Right ventricle myocardium superior (tissue), 1 donor: ENCODE data around the gene TMC6. TPM values are rescaled to one million over a fixed set of nuclear protein-coding genes. Genes with fewer than 3 reads are reported as not detected.
"Not testable (repeated sequence)": the region's sequence is repeated elsewhere in the genome, so short reads cannot be mapped to it uniquely, and the experiment has no call there.

ENCODE experiments used
- ATAC-seq: fragments of 200-7000 bp; cut with Tn5 transposase; one replicate; pipeline ENCODE4 v1.9.1; 2020; ENCODE audit warnings: mild to moderate bottlenecking; ENCODE audit not compliant: poor library complexity
- DNase-seq: peaks from one replicate; pipeline ENCODE4 v3.0.0-alpha.2; 2020
- intact Hi-C: fragments of 100-400 bp; cut with DNase I; formaldehyde crosslinking; loops from one replicate; pipeline ENCODE4 v1.11.2; 2022
- long read RNA-seq: library from polyadenylated mRNA; unstranded; transcript quantifications from one replicate; pipeline ENCODE4 v2.0.0, GENCODE V29; 2021
- total RNA-seq: library from RNA; stranded (reverse); fragmentation: NEBNext Ultra II Directional; extraction: Animal tissue kit (Norgen Biotek cat#: 25700); gene quantifications from one replicate; pipeline ENCODE4 v1.2.1, GENCODE V29; 2021
- donor health status: DM: no; HTN: yes; CAD: no; lungs with severe emphysema.

TMC6 gene, protein sequence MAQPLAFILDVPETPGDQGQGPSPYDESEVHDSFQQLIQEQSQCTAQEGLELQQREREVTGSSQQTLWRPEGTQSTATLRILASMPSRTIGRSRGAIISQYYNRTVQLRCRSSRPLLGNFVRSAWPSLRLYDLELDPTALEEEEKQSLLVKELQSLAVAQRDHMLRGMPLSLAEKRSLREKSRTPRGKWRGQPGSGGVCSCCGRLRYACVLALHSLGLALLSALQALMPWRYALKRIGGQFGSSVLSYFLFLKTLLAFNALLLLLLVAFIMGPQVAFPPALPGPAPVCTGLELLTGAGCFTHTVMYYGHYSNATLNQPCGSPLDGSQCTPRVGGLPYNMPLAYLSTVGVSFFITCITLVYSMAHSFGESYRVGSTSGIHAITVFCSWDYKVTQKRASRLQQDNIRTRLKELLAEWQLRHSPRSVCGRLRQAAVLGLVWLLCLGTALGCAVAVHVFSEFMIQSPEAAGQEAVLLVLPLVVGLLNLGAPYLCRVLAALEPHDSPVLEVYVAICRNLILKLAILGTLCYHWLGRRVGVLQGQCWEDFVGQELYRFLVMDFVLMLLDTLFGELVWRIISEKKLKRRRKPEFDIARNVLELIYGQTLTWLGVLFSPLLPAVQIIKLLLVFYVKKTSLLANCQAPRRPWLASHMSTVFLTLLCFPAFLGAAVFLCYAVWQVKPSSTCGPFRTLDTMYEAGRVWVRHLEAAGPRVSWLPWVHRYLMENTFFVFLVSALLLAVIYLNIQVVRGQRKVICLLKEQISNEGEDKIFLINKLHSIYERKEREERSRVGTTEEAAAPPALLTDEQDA
- total RNA-seq = 57.2 TPM
- long read RNA-seq, full-length matches to known transcripts = 79 of 261 reads
- long read RNA-seq, partial matches to known transcripts = 61 of 261 reads
- long read RNA-seq, other reads (novel, unspliced or antisense) = 121 of 261 reads

DNA sequence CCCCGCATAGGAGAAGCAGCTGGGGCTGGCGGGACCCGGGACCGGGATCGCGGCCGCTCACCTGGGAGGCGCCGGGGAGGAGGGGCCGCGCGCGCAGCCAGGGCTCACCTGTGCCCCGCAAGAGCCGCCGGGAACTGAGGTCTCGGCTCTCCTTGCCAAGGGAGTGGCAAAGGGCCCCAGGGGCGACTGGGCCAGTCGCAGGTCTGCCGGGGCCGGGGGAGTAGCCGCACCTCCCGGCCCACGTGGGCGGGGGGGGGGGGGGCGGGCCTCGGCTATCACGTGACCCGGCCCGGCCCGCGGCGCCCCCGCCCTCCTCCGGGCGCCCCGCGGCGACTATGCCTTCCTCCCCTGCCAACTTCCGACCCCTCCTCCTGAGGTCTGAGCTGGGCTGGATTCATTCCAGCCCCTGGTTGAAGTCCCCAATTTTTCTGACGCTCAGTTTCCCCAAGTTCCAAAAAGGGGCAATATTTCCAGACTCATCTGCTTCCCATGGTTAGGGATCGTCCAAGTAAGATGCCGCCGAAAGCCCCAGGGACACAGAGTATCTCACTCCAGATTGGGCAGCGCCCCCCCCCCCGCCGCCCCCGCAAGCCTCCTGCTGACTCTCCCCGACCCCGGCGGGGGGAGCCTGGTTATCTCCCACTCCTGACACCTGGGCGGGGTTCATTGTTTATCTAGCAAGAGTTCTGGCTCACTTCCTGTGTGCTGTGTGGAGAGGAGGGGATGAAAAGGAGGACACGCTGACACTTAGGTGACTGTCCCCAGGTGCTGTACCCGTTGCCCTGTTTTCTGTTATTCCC, at the start of gene TMC6:
Gene TMC6 (minus strand): TSS at position 205 of the 800 bp plus-strand sequence. CDS start 1,923 bp downstream, outside the sequence.
- ATAC-seq (peak; percentile 59), DNase-seq (peak; percentile 76)
- intact Hi-C loops = no loop called here

DNA sequence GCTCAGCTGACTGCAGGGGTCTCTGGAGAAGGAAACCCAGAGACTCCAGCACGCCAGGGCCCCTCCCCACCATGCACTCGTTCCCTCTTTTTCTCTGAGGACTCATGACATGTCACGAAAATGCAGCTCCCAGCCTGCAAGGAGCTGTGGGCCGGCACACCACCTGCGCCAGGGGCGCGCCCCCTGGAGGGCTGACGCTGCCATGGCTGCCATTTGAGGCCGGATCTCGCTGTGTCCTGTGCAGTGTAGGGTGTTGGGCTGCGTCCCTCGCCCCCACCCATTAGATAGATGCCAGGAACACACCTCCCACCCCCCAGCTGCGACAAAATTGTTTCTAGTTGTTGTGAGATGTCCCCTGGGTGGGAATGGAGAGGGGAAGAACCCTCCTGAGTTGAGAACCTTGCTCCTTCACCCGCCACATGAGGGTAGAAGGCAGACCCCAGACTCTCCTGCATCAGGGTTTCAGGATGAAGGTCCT, 48.0 kb upstream of the TMC6 start:
- DNase-seq (peak; percentile 88), ATAC-seq (peak; percentile 48)
- intact Hi-C loops = no loop called here

DNA sequence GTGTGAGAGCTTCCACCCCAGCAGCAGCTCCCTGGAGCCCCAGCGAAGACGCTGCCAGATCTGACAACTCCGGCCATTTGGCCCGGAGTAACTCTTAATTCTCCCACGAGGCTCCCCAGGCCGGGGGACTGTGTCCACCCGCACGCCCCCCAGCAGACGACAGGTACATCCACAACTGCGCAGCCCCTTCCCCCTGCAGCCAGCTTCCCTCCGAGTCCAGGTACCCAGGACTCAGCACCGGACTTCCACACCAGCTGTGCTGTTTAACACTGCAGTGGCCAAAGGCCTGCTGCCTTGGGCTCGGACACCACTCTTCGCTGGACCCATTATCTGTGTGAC, 47.1 kb upstream of the TMC6 start:
- intact Hi-C loops = loop anchor here (2.0 kb wide), 1 partner anchor 63 kb away; no protein-coding TSS in a partner anchor
- ATAC-seq (no peak), DNase-seq (no peak)

DNA sequence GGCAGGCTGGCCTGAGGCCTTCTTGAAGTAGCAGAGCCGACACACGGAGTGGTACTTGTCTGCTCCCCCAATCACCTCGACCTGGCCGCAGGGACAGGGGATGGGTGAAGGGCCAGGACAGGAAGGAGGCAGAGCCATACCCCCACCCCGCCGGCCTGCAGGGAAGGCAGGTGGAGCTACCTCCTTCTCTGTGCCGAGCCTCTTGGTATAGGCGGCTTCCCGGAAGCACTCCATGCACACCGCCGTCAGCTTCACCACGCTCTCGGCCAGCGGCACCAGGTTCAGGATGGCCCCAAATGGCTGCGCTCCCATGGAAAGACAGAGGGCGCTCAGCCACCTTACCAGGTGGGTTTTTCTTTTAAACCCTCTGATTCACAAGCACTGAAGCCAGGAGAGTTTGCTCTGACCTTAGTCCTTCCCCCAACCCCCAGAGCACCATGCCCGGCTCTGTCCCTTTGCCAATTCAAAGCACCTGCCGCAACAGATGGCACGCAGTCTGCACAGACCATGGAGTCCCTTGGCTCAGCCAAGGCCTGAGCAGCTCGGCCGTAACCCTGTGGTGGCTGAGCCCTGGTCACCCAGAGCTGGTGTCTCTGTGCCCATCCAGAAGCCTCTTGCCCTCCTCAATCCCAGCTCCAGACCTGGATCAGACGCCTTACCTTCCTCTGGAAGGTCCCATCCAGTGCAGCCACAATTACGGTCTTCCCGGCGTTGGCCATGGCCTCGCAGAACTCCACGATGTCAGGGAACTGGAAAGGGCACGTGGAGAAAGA, 46.5 kb upstream of the TMC6 start:
- ATAC-seq = peak; percentile 5
- DNase-seq = no peak
- intact Hi-C loops = loop anchor here (2.0 kb wide), 1 partner anchor 62 kb away; no protein-coding TSS in a partner anchor

DNA sequence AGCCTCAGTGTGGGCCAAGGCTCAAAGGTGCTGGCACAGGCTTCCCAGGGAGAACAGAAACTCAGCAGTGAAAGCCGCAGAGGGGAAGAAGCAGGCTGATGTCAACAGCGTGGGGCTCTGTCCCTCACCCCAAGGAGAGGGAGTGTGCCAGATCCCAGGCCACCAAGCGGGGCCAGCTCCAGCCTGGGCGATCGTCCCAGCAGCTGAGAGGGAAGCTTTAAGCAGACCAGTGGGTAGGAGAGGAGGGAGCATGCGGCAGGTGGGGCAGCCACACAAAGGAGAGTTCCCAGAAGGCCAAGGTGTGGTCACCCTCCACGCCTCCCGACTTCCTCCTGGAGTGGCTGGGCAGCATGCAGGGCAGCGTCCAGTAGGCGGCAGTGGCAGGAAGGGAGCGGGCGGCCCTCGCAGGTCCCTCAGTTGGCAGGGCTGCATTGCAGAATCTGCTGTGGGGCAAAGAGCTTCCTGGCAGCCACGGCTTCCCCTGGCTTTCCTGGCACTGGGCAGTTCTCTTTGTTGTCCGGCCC, 45.9 kb upstream of the TMC6 start:
- intact Hi-C loops = loop anchor here (2.0 kb wide), 1 partner anchor 62 kb away; no protein-coding TSS in a partner anchor

DNA sequence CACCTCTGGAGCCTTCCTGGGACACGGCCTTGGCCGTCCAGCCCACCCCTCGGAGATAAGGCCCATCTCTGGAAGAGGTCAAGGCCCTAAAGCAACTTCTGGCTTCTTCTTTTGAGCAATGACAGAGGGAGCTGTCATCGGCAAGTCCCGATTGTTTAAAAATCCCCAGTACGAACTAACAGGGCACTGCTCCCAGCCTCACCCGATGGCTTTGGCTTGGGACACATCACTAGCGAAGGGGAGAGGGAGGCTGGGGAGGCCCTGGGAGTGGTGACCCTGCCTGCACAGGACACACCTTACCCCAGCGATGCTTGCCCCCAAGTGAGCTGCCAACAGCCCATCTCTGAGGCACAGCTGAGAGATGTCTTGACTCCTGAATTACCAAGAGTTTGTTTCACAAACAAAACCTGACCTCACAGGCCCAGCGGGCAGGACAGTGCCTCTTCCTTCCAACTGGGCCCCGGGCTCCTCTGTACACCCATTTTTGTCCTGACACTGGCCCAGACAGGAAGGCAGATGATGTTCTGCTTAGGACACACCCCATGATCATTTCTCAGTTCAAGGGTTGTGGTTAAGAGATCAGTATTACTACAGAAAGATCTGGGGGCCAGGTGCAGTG, 44.7 kb upstream of the TMC6 start:
- ATAC-seq = peak; percentile 9

More for the DNA sequence above, 45.9 kb upstream of the TMC6 start:
- DNase-seq (peak; percentile 91), ATAC-seq (peak; percentile 74)

DNA sequence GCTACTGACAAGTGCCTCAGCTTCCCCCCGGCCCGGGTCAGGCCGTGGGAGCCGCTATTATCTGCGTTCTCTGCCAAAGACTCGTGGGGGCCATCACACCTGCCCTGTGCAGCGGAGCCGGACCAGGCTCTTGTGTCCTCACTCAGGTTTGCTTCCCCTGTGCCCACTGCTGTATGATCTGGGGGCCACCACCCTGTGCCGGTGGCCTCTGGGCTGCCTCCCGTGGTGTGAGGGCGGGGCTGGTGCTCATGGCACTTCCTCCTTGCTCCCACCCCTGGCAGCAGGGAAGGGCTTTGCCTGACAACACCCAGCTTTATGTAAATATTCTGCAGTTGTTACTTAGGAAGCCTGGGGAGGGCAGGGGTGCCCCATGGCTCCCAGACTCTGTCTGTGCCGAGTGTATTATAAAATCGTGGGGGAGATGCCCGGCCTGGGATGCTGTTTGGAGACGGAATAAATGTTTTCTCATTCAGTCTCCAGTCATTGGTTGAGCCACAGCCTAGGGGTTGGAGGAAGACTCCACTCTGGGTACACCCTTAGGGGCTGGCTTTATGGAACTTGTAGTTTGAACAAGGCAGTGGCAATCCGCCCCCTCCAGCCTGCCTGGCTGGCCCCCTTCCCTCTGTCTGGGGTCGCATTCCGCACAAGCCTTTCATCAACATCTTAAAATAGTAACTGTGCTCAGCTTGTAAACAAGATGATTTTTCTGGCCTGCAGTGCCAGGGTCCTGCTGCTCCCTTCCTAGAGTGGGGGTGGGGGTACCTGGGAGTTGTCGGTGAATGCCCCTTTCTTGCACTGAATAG, 43.9 kb upstream of the TMC6 start:
- DNase-seq (peak; percentile 79), ATAC-seq (peak; percentile 23)
- intact Hi-C loops = no loop called here

More for the DNA sequence above, 44.7 kb upstream of the TMC6 start:
- intact Hi-C loops = no loop called here
- DNase-seq = no peak

DNA sequence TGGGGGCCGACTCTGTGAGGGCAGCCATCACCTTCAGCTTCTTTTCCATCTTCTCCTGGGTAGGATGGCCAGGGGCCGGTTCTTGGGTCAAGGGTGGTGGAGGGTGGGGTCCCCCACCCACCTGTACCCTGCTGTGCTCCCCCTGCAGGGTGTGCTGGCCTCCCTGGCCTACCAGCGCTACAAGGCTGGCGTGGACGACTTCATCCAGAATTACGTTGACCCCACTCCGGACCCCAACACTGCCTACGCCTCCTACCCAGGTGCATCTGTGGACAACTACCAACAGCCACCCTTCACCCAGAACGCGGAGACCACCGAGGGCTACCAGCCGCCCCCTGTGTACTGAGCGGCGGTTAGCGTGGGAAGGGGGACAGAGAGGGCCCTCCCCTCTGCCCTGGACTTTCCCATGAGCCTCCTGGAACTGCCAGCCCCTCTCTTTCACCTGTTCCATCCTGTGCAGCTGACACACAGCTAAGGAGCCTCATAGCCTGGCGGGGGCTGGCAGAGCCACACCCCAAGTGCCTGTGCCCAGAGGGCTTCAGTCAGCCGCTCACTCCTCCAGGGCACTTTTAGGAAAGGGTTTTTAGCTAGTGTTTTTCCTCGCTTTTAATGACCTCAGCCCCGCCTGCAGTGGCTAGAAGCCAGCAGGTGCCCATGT, 43.2 kb upstream of the TMC6 start:
- intact Hi-C loops, ATAC-seq, DNase-seq: not testable (repeated sequence)

DNA sequence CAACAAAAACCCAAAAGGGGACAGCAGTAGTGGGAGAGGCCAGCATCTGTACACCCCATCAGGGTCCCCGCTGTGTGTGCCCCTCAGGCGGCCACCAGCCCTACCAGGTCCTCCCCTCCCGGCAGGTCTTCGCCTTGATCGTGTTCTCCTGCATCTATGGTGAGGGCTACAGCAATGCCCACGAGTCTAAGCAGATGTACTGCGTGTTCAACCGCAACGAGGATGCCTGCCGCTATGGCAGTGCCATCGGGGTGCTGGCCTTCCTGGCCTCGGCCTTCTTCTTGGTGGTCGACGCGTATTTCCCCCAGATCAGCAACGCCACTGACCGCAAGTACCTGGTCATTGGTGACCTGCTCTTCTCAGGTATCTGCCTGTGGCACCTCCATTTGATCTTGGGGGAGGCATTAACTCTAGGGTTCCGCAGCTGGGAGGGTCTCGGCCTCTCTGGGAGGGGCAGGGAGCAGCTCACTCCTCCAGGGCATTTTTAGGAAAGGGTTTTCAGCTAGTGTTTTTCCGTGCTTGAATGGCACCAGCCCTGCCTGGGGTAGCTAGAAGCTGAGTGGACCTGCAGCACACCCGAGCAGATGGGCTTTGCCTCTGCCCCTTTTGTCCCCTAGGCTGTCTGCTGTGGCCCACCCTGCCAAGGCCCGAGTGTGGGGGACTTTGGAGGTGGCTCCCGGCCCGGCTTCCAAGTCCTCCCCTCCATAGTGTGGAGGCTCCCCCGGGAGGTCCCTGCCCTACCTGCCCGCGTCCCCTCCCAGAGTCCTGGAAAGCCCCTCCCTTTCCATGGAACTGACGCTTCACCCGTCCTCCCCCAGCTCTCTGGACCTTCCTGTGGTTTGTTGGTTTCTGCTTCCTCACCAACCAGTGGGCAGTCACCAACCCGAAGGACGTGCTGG, 42.4 kb upstream of the TMC6 start:
- ATAC-seq (no peak), DNase-seq (no peak)
- intact Hi-C loops = no loop called here

DNA sequence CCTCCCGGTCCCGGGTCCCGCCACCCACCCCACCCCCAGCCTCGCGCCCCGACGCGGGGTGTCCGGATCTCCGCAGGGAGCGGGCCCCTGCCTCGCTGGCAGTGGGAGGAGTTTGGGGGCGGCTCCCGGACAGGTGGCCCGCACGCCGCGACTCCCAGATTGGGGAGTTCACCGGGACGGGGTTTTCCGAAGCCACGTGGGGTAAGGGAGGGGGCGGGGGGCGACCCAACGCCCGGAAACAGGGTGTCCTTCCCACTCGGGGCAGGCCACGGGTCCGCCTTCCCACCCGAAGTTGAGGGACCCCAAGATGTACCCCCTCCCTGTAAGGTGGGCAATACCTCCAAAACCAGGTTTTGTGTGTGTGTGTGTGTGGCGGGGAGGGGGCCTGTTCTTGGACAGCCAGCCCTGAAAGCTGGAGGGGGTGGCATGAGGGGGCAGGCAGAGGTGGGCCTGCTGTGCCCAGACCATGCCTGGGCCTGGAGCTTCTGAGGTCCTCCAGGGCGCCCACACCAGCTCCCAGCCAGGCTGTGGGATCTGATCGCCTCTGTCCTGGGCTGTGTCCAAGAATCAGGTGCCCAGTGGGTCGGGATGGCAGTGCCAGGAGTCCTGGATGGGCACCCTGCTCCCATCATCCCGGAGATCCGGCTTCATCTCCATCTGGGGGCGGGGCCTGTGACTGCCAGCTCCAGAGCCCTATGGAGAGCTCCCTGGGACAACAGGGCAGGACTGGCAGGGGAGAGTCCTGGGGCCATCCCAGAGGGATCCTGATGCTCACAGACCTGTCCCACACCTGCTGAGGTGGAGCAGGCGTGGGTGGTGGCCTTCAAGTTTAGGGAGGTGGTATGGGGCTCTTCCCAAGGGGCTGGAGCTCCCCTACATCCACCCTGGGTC, 40.6 kb upstream of the TMC6 start:
- ATAC-seq (peak; percentile 31), DNase-seq (peak; percentile 82)
- intact Hi-C loops = no loop called here

DNA sequence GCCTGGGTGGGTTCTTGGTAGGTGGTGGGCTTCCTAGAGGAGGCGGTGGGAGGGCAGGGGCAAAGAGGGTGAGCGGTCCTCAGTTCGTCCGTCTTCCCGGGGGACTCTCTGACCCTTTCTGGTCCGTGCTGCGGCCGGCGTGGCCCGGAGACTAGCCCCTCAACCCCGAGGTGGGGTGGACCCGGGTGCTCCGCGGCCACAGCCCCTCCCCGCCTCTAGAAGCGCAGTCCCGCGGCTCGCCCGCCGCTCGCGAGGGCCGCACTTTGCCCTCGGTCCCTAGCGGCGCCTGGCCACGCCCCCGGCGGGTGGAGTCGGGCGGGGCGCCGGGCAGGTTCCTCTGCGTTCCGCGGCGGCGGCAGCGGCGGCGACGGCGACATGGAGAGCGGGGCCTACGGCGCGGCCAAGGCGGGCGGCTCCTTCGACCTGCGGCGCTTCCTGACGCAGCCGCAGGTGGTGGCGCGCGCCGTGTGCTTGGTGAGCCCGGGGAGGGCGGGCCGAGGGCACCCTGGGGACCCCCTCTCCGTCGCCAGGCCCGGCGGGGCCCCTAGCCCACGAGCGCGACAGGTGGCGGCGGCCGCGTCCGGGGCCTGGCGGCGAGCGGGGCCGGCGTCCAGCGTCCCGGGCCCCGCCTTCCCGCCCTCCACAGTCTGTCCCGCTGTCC, 39.8 kb upstream of the TMC6 start, which contains the start of gene SYNGR2:
Gene SYNGR2 (plus strand): TSS at position 340 of the 661 bp plus-strand sequence. CDS start 36 bp downstream, at position 376.
- intact Hi-C loops = no loop called here
- ATAC-seq (peak; percentile 78), DNase-seq (peak; percentile 93)

DNA sequence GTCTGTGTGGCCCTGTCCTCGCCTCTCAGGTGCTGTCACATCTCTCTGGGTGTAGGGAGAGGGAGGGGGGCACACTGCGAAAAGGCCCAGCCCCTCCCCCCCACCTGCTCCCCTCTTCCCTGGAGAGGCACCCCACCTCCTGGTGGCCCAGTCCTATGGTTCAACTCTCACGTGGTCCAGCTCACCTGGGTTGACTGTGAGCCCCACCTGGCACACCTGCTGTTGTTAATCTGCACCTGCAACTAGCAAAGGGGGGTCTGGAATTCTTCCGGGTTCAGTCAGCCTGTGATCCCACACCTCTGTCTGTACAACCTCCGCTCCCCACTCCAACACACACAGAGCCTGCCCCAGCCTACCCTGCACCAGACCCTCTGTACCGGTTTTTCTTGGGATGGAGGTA, 37.9 kb upstream of the TMC6 start:
- intact Hi-C loops = no loop called here
- no peak for ATAC-seq
- DNase-seq = no peak
